Left forelimb (tissue), 1 donor: ENCODE data around the gene PADI2.

Experiments used
- DNase-seq: peaks from one replicate; pipeline ENCODE4 v3.0.0-alpha.2; 2018; ENCODE audit warnings: low spot score

The PADI2 gene

GRCh38 chr1:17018849-17019248, 100.4 kb downstream of the PADI2 start:
- no peak for DNase-seq

DNA sequence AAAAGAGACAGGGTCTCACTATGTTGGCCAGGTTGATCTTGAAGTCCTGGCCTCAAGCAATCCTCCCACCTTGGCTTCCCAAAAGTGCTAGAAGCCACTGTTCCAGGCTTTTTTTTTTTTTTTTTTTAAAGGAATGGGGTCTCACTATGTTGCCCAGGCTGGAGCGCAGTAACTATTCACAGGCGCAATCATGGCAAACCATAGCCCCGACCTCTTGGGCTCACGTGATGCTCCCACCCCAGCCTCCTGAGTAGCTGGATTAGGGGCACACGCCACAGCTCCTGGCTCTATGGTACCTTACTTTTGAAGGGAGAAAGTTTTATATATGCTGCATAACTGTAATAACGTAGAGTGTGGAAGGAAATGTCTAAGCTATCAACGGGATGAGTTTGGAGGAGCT, 101.8 kb downstream of the PADI2 start:
- DNase-seq = no peak
